ENCODE measurements around the gene MAN1A2.

- TF ChIP-seq, protein P1, sequence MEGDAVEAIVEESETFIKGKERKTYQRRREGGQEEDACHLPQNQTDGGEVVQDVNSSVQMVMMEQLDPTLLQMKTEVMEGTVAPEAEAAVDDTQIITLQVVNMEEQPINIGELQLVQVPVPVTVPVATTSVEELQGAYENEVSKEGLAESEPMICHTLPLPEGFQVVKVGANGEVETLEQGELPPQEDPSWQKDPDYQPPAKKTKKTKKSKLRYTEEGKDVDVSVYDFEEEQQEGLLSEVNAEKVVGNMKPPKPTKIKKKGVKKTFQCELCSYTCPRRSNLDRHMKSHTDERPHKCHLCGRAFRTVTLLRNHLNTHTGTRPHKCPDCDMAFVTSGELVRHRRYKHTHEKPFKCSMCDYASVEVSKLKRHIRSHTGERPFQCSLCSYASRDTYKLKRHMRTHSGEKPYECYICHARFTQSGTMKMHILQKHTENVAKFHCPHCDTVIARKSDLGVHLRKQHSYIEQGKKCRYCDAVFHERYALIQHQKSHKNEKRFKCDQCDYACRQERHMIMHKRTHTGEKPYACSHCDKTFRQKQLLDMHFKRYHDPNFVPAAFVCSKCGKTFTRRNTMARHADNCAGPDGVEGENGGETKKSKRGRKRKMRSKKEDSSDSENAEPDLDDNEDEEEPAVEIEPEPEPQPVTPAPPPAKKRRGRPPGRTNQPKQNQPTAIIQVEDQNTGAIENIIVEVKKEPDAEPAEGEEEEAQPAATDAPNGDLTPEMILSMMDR (conservative IDR thresholded peaks at IDR 0.05; ENCODE audit: low read depth, low read length): no peak
- TF ChIP-seq EZH2 (IDR thresholded peaks at IDR 0.05; ENCODE audit: low read length, unreplicated experiment): no peak
These were observed 144.0 kb downstream of the MAN1A2 start for GRCh38 chr1:117511273-117511672.
